Kidney epithelial cell (primary cell): ENCODE measurements around the gene PRKAR2B. TPM values are rescaled to one million over a fixed set of nuclear protein-coding genes. Genes with fewer than 3 reads are reported as not detected.

Experiments
- DNase-seq: peaks from one replicate; pipeline ENCODE4 v3.0.0-alpha.2; 2010; ENCODE audit warnings: low read depth
- H3K27me3 ChIP-seq: 2 replicates; pipeline ENCODE4 v1.6.0; 2011; ENCODE audit warnings: low read length; ENCODE audit not compliant: control insufficient read depth, insufficient read depth
- H3K36me3 ChIP-seq: 2 replicates; pipeline ENCODE4 v1.5.1; 2011; ENCODE audit warnings: low read length; ENCODE audit not compliant: control insufficient read depth, insufficient read depth
- H3K4me3 ChIP-seq: 2 replicates; pipeline ENCODE4 v1.5.1; 2011; ENCODE audit warnings: low read depth, mild to moderate bottlenecking, control low read depth, low read length
- total RNA-seq: library from RNA; depleted of rRNA; stranded (reverse); fragments of >200 nt; gene quantifications from 2 replicates; pipeline ENCODE4 v1.2.3, GENCODE V29; 2015
- TF ChIP-seq, protein P1 (sequence below): IDR thresholded peaks from 2 replicates; pipeline ENCODE4 v1.5.1; 2011; ENCODE audit warnings: mild to moderate bottlenecking, moderate library complexity, low read length, control low read depth, inconsistent platforms; ENCODE audit not compliant: insufficient read depth, poor library complexity, severe bottlenecking

Gene PRKAR2B
- total RNA-seq, 1 donor from 2014 or later = 3.7 TPM

DNA sequence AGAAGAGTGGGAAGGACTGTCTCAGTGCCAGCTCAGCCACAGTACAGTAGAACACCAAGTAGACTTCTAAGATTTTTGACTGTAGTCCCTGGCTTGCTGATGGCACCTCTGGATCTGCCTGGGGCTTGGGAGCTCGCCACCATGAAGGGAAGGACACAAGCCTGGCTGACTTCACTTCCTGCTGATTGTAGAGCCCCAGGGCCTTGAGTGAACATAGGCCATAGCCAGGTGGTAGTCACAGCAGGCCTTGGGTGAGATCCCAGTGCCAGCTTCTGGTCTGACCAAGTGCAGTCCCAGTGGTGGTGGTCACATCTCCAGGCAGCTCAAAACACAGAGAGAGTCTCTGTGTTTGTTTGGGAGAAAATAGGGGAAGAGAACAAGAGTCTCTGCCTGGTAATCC, 66.7 kb downstream of the PRKAR2B start:
- DNase-seq = no peak
- TF ChIP-seq, protein P1, sequence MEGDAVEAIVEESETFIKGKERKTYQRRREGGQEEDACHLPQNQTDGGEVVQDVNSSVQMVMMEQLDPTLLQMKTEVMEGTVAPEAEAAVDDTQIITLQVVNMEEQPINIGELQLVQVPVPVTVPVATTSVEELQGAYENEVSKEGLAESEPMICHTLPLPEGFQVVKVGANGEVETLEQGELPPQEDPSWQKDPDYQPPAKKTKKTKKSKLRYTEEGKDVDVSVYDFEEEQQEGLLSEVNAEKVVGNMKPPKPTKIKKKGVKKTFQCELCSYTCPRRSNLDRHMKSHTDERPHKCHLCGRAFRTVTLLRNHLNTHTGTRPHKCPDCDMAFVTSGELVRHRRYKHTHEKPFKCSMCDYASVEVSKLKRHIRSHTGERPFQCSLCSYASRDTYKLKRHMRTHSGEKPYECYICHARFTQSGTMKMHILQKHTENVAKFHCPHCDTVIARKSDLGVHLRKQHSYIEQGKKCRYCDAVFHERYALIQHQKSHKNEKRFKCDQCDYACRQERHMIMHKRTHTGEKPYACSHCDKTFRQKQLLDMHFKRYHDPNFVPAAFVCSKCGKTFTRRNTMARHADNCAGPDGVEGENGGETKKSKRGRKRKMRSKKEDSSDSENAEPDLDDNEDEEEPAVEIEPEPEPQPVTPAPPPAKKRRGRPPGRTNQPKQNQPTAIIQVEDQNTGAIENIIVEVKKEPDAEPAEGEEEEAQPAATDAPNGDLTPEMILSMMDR = no peak
- Histone ChIP-seq H3K36me3 (no peaks in the 10 kb centered on the region), H3K27me3 (no peaks in the 10 kb centered on the region), H3K4me3 (no peak overlapping the region)

DNA sequence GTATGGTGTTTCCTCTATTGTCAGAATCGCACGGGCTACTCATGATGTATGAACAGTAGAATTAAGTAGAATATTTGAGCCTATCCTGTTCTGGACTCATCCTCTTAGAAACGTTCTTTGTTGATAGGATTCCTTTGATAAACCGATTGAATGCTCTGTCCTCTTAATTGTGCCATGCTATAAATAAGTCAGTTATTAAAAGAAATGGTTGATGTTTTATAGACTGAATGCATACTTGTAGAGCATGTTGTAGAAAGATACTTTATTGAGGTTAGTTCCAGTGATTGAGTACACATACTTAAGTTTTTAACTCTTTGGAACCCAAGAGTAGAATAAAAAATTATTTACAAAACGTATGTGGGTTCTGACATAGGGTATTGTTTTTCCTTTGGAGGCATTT, 69.4 kb downstream of the PRKAR2B start:
- TF ChIP-seq, protein P1 = no peak
- no peak for DNase-seq
- Histone ChIP-seq H3K4me3 (no peak overlapping the region), H3K36me3 (no peaks in the 10 kb centered on the region), H3K27me3 (no peaks in the 10 kb centered on the region)

DNA sequence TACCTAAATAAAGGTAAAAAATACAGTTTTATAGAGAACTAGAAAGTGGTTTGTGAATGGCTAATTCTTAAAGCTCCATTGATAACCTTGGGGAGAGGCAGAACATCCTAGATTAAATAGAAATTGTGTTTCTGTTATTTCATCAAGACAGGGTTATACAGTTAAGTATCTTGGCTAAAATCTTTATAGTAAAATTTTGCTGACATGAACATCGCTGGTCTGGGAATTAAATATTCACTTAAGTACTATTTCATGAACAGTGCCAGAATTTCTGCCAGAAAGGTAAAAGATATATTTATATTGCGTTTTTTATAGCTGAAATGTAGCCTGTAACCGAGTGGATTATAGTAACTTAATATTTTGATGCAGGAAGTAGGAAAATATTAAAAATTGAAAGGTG, 70.6 kb downstream of the PRKAR2B start:
- Histone ChIP-seq H3K4me3 (no peak overlapping the region), H3K36me3 (no peaks in the 10 kb centered on the region), H3K27me3 (no peaks in the 10 kb centered on the region)
- TF ChIP-seq, protein P1 = no peak
- DNase-seq = no peak

DNA sequence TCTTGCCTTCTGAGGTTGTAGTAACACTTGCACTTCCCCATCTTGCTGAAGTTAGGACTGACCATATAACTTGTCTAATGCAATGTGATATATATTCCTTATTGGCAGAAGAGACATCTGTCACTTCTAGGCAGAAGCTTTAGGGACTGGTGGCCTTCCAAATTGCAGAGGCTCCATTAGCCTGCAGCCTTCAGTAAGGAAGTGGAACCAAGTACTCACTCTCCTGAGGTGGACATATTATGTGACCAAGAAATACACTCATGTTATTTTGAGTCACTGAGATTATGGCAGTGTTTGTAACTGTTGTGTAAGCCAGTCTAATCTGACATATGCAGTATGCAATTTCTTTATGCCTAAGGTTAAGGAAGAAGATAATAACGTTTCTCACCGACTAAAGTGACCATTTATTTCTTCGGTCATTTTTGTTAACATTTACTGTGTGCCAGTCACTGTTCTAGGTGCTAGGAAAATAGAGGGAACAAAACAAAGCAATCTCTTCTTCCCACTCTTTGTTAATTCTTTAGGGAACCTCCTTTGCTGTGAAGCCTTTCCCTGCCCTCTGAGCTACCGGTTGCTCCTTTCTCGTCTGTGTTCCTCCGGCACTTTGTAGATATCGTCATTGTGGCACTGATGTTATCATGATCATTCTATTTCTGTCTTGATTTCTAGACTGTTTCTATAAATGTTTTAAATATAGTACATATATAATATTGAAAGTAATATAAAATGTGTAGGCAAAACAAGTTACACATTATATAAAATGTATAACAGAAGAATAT, 71.4 kb downstream of the PRKAR2B start:
- DNase-seq = no peak
- Histone ChIP-seq H3K36me3 (no peaks in the 10 kb centered on the region), H3K4me3 (no peak overlapping the region), H3K27me3 (no peaks in the 10 kb centered on the region)
- TF ChIP-seq, protein P1 = no peak

DNA sequence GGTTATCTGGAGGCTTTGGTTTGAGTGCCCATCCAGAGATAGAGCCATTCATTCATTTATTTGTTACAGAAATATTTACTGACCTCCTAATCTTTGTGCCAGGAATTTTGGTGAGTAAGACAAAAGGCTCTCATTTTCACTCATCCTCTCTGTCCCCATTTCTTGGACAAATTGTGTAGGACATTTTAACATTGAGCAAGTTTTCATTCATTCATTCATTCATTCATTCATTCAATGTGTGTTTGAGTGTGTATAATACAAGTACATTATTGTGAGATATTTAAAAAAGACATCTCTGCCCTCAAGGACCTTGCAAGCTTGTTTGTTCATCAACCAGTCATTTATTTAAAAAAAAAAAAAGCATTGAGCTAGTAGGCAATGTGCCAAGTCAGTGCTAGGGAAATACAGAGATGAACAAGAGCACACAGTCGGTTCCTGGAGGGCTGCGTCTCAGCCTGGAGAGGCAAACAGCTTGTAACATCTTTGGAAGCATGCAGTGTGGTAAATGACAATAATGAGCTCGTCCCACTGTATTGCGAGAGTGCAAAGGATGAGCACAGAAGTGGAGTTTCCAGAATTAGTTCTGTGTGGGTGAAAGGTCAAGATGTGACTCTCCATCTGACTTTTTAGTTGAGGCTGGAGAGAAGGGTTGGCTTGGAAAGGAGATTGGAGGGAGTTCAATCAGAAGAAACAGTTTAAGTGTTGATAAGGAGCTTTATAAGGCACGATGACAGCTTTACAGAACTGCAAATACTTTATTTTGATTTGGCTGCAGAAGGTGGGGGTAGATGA, 73.8 kb downstream of the PRKAR2B start:
- TF ChIP-seq, protein P1 = no peak
- Histone ChIP-seq H3K27me3 (no peaks in the 10 kb centered on the region), H3K4me3 (no peak overlapping the region), H3K36me3 (no peaks in the 10 kb centered on the region)
- no peak for DNase-seq
